ENCODE data around the gene IL12RB1. TPM values are rescaled to one million over a fixed set of nuclear protein-coding genes. Genes with fewer than 3 reads are reported as not detected.
"Not testable (repeated sequence)": the region's sequence is repeated elsewhere in the genome, so short reads cannot be mapped to it uniquely, and the experiment has no call there.

The IL12RB1 gene
- total and polyA plus RNA-seq, 3 donors from 2014 or later = 0.39 to 2.5 (median 1.8) TPM

DNA sequence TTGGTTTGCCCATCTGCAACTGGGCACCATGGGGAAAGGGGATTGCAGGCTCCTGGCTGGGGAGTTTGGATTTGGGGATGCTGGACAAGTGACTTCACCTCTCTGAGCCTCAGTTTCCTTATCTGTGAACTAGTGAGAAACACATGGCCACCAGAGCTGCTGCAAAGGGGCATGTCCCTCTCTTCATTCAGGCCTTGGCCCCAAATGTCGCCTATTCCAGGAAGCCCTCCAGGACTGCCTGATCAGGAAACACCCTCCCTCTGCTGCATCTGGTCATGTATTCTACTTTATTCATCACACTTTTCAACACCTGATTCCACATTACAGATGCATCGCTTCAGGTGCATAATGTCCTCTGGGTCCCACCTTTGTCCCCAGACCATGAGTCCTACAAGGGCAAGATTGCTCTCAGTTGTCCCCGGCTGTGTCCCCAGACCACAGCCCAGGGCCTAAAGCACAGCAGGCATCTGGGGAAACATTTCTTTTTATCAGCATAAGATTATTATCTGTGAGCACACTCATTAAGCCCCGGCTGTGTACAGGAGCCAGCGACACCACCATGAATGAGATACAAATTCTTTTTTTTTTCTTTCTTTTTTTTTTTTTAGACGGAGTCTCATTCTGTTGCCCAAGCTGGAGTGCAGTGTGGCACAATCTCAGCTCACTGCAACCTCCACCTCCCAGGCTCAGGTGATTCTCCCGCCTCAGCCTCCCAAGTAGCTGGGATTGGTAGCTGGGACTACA lies 41.3 kb downstream of the IL12RB1 start:
- no peak for DNase-seq
- H3K9me3 ChIP-seq = no peaks in the 10 kb centered on the region
- H3K36me3 ChIP-seq (ENCODE audit: low read depth, missing control alignments) = no peaks in the 10 kb centered on the region
- TF ChIP-seq CTCF (IDR thresholded peaks at IDR 0.05) (no peak), POLR2A (IDR thresholded peaks at IDR 0.05) (no peak)
- no peaks in the 10 kb centered on the region for H3K27me3 ChIP-seq
- 85 to 88% methylated on average over 7 of the region's 7 CpGs for WGBS, 2 donors
- intact Hi-C loops (cut with DNase I; ENCODE audit: low total_unique reads) = no loop called here
- H3K4me3 ChIP-seq = peak overlapping the region; percentile 27 to 36
- H3K27ac ChIP-seq = peak overlapping the region; percentile 25 to 55
- H3K4me1 ChIP-seq = peaks cover 11% of the 10 kb centered on the region

- intact Hi-C loops (cut with DNase I; ENCODE audit: low total_unique reads) = no loop called here
- Histone ChIP-seq H3K4me3 (peak overlapping the region; percentile 27 to 36), H3K27me3 (no peaks in the 10 kb centered on the region), H3K36me3 (ENCODE audit: low read depth, missing control alignments) (no peaks in the 10 kb centered on the region), H3K9me3 (no peaks in the 10 kb centered on the region), H3K4me1 (peaks cover 9% of the 10 kb centered on the region), H3K27ac (peak overlapping the region; percentile 25 to 55)
- DNase-seq = peak; percentile 74
- TF ChIP-seq POLR2A (IDR thresholded peaks at IDR 0.05) (no peak), CTCF (IDR thresholded peaks at IDR 0.05) (no peak)
- WGBS, 2 donors = 18 to 39% methylated on average over 5 to 12 of the region's 12 CpGs
Observed at GRCh38 chr19:18044825-18045304, 41.9 kb downstream of the IL12RB1 start.

DNA sequence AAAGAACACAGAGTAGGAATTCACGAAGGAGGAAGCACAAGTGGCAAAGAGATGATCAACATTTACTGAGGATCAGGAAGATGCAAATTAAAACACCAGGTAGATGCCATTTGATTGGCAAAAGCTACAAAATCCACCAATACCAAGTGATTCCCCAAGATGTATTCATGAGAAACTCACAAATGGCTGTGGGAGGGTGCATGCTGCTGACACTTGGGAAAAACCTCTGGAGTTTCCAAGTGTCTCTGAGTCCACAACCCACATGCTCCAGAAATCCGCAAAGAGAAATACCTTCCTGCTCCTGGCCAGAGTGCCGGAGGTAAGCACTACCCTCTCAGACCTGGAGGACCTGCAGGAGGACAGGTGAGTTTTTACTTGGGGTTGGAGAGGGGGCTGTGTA lies 43.1 kb downstream of the IL12RB1 start:
- no peak overlapping the region for H3K27ac ChIP-seq
- no peak for DNase-seq
- H3K27me3 ChIP-seq = no peaks in the 10 kb centered on the region
- H3K9me3 ChIP-seq = no peaks in the 10 kb centered on the region
- no peaks in the 10 kb centered on the region for H3K4me1 ChIP-seq
- intact Hi-C loops (cut with DNase I; ENCODE audit: low total_unique reads) = no loop called here
- H3K4me3 ChIP-seq = no peak overlapping the region
- no peaks in the 10 kb centered on the region for H3K36me3 ChIP-seq (ENCODE audit: low read depth, missing control alignments)
- TF ChIP-seq CTCF (IDR thresholded peaks at IDR 0.05) (no peak), POLR2A (IDR thresholded peaks at IDR 0.05) (no peak)
- 83 to 96% methylated on average over 3 of the region's 3 CpGs for WGBS, 2 donors

GRCh38 chr19:18041054-18041453 lies 45.7 kb downstream of the IL12RB1 start:
- 71 to 95% methylated on average over 2 of the region's 2 CpGs for WGBS, 2 donors
- intact Hi-C loops (cut with DNase I; ENCODE audit: low total_unique reads) = no loop called here

GRCh38 chr19:18032102-18032501 lies 54.6 kb downstream of the IL12RB1 start:
- intact Hi-C loops (cut with DNase I; ENCODE audit: low total_unique reads); H3K27ac ChIP-seq; H3K9me3 ChIP-seq; H3K4me1 ChIP-seq; H3K27me3 ChIP-seq; DNase-seq; H3K4me3 ChIP-seq; H3K36me3 ChIP-seq (ENCODE audit: low read depth, missing control alignments): not testable (repeated sequence)
- WGBS, 2 donors = 68 to 81% methylated on average over 2 of the region's 2 CpGs

More at GRCh38 chr19:18041054-18041453, 45.7 kb downstream of the IL12RB1 start:
- H3K27me3 ChIP-seq = no peaks in the 10 kb centered on the region
- no peak for DNase-seq
- H3K4me1 ChIP-seq = no peaks in the 10 kb centered on the region
- no peak for TF ChIP-seq CTCF (IDR thresholded peaks at IDR 0.05)
- no peak for TF ChIP-seq POLR2A (IDR thresholded peaks at IDR 0.05)
- no peak overlapping the region for H3K27ac ChIP-seq
- H3K9me3 ChIP-seq = no peaks in the 10 kb centered on the region
- H3K36me3 ChIP-seq (ENCODE audit: low read depth, missing control alignments) = no peaks in the 10 kb centered on the region
- H3K4me3 ChIP-seq = no peak overlapping the region

DNA sequence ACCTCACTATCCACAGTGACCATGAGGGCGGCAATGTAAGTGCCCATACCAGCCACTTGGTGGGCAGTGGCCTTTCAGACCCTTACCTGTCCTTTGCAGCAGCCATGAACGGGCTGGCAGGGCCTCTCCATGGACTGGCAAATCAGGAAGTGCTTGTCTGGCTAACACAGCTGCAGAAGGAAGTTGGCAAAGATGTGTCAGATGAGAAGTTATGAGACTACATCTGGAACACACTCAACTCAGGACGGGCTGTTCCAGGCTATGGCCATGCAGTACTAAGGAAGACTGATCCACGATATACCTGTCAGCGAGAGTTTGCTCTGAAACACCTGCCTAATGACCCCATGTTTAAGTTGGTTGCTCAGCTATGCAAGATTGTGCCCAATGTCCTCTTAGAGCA lies 55.3 kb downstream of the IL12RB1 start:
- H3K4me3 ChIP-seq; H3K27ac ChIP-seq; H3K9me3 ChIP-seq; H3K36me3 ChIP-seq (ENCODE audit: low read depth, missing control alignments); H3K4me1 ChIP-seq; intact Hi-C loops (cut with DNase I; ENCODE audit: low total_unique reads); H3K27me3 ChIP-seq; DNase-seq: not testable (repeated sequence)
- 86 to 87% methylated on average over 5 of the region's 5 CpGs for WGBS, 2 donors
